Calu3 (cell line): ENCODE data around the gene GANC. TPM values are rescaled to one million over a fixed set of nuclear protein-coding genes. Genes with fewer than 3 reads are reported as not detected.

Experiments
- BruUV-seq: library from RNA; stranded (reverse); fragments of 400-500 nt; replicated peaks from 2 replicates; lab custom pipeline; 2021; lab: Mats Ljungman, UMichigan
- CTCF ChIA-PET: fragments of 300-600 bp; sonication (Branson Sonifier 250); formaldehyde crosslinking; loops from one replicate; lab custom pipeline; 2022; ENCODE audit warnings: antibody characterized with exemption; lab: Charles Lee
- DNase-seq: peaks from one replicate; pipeline ENCODE4 v3.0.0; 2022
- H3K27ac Mint-ChIP-seq: one replicate; pipeline ENCODE4 v1.8.0; 2022; ENCODE audit warnings: mixed read lengths; ENCODE audit not compliant: unreplicated experiment
- H3K27me3 Mint-ChIP-seq: one replicate; pipeline ENCODE4 v1.8.0; 2022; ENCODE audit warnings: mixed read lengths; ENCODE audit not compliant: unreplicated experiment
- H3K36me3 Mint-ChIP-seq: one replicate; pipeline ENCODE4 v1.8.0; 2022; ENCODE audit warnings: mild to moderate bottlenecking, moderate library complexity, mixed read lengths; ENCODE audit not compliant: insufficient read depth, unreplicated experiment
- H3K4me1 Mint-ChIP-seq: one replicate; pipeline ENCODE4 v1.8.0; 2022; ENCODE audit warnings: mild to moderate bottlenecking, low read depth, mixed read lengths; ENCODE audit not compliant: unreplicated experiment
- H3K4me3 Mint-ChIP-seq: one replicate; pipeline ENCODE4 v1.8.0; 2022; ENCODE audit warnings: mild to moderate bottlenecking, low read depth, moderate library complexity, mixed read lengths; ENCODE audit not compliant: unreplicated experiment
- H3K9me3 Mint-ChIP-seq: one replicate; pipeline ENCODE4 v1.8.0; 2022; ENCODE audit warnings: low read depth, mixed read lengths; ENCODE audit not compliant: unreplicated experiment
- intact Hi-C: fragments of 100-400 bp; cut with micrococcal nuclease; formaldehyde crosslinking; loops from one replicate; pipeline ENCODE4 v1.10.0; 2022; ENCODE audit not compliant: unreplicated experiment
- total RNA-seq: library from RNA; stranded (reverse); gene quantifications from 2 replicates; pipeline ENCODE4 v1.2.3, GENCODE V29; 2022
- TF ChIP-seq, protein P1 (sequence below): fragments of 200-600 bp; IDR thresholded peaks from one replicate; pipeline ENCODE4 v1.8.0; 2022; ENCODE audit warnings: antibody characterized with exemption; ENCODE audit not compliant: unreplicated experiment

GANC gene
- total RNA-seq, 1 experiment from 2014 or later, result 10.8 TPM

DNA sequence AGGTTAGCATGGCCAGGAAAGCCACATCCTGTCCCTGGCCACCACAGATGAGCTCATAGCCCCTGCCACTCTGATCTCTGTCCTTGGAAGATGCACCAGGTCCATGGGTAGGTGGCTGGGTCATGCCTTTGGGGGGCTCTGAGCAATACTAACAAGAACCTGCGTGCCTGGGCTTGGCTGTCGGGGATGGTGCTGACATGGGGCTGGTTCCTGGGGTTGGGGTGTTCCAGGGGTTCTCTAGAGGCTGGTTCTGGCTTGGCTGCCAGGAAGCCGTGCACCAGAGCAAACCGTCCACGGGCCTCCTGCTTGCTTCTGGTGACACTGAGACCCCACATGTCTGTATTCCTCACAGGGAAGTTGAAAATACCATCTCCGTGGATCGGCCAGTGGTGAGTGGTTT is 130.4 kb downstream of the GANC start:
- intact Hi-C loops, result no loop called here
- H3K27me3 Mint-ChIP-seq, result no peaks in the 10 kb centered on the region
- no peaks in the 10 kb centered on the region for H3K9me3 Mint-ChIP-seq
- no TSS peak for BruUV-seq
- TF ChIP-seq, protein P1, sequence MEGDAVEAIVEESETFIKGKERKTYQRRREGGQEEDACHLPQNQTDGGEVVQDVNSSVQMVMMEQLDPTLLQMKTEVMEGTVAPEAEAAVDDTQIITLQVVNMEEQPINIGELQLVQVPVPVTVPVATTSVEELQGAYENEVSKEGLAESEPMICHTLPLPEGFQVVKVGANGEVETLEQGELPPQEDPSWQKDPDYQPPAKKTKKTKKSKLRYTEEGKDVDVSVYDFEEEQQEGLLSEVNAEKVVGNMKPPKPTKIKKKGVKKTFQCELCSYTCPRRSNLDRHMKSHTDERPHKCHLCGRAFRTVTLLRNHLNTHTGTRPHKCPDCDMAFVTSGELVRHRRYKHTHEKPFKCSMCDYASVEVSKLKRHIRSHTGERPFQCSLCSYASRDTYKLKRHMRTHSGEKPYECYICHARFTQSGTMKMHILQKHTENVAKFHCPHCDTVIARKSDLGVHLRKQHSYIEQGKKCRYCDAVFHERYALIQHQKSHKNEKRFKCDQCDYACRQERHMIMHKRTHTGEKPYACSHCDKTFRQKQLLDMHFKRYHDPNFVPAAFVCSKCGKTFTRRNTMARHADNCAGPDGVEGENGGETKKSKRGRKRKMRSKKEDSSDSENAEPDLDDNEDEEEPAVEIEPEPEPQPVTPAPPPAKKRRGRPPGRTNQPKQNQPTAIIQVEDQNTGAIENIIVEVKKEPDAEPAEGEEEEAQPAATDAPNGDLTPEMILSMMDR, result no peak
- CTCF ChIA-PET, result no interaction called here
- H3K36me3 Mint-ChIP-seq, result peaks cover 5% of the 10 kb centered on the region
- no peak overlapping the region for H3K4me3 Mint-ChIP-seq
- no peak for DNase-seq
- no peaks in the 10 kb centered on the region for H3K4me1 Mint-ChIP-seq
- no peak overlapping the region for H3K27ac Mint-ChIP-seq

DNA sequence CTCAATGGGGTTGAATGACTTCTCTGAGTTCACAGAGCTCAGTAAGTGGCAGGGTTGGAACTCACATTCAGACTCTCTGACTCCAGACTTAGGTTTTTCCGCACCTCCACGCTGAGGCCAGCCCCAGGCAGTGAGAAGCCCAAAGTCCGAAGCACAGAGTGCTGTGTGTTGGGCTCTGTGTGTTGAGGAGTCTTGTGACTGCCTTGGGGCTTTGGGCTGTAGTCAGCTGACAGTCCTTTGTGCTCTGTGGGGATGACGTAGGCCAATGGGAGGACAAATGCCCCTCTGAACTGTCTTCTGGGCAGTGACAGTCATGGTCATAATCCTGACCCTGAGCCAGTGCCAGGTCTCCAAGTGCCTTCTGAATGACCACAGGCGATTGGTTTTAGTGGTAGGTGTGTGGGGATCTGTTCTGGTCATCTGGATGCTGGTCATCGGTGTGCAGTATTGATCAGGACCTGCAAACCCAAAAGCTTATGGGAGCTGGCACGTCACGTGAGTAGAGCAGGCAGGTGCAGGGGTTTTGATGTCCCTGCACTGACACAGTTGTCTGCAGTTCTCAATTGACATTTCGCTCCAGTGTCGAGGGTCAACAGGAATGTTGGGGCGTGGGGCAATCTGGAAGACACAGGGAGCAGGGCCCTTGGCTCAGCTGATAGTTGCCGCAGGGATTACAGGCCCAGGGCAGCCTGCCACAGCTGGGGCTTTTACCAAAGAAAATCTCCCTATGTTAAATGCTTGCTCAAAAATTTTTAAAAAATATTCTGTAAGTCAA is 131.6 kb downstream of the GANC start:
- no peak overlapping the region for H3K27ac Mint-ChIP-seq
- no peaks in the 10 kb centered on the region for H3K9me3 Mint-ChIP-seq
- no peaks in the 10 kb centered on the region for H3K27me3 Mint-ChIP-seq
- intact Hi-C loops, result no loop called here
- TF ChIP-seq, protein P1, result no peak
- peaks cover 5% of the 10 kb centered on the region for H3K36me3 Mint-ChIP-seq
- H3K4me1 Mint-ChIP-seq, result no peaks in the 10 kb centered on the region
- no peak for DNase-seq
- BruUV-seq, result no TSS peak
- CTCF ChIA-PET, result no interaction called here
- no peak overlapping the region for H3K4me3 Mint-ChIP-seq

DNA sequence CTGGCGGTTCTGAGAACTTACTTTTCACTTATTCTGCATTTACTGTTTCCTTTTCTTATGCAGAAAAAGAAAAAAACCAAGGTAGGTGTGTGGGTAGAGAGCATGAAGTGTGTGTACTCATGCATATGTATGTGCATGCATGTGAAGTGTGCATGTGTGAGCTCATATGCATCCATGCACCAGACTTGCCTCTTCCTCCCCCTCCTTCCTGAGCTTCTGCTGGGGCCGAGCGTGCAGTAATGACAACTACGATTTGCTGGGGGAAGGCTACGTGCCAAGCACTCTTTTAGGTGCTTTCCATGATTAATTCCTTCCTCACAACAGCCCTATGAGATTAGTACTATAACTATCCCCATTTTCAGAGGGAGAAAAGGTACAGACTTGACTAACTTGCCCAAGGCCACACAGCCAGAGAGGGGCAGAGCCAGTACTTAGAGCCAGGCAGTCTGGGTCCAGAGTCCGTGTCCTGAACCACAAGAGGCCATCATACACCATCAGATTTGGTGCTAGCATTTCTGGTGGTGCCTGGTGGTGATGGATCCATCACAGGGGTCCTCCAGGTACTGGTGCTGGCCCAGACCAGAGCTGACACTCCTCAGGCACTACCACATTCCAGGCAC is 133.0 kb downstream of the GANC start:
- peaks cover 3% of the 10 kb centered on the region for H3K36me3 Mint-ChIP-seq
- no peak overlapping the region for H3K4me3 Mint-ChIP-seq
- H3K9me3 Mint-ChIP-seq, result no peaks in the 10 kb centered on the region
- no peaks in the 10 kb centered on the region for H3K27me3 Mint-ChIP-seq
- CTCF ChIA-PET, result no interaction called here
- DNase-seq, result no peak
- intact Hi-C loops, result no loop called here
- H3K27ac Mint-ChIP-seq, result no peak overlapping the region
- H3K4me1 Mint-ChIP-seq, result no peaks in the 10 kb centered on the region
- no TSS peak for BruUV-seq
- TF ChIP-seq, protein P1, result no peak

Other genes with a start within 250 kb of the GANC start
- not detected in 2 replicates for gene PLA2G4D, start 178.6 kb upstream of the GANC start, total RNA-seq
- gene PLA2G4F, start 116.6 kb upstream of the GANC start, total RNA-seq, result 0.87 and 2.0 TPM in 2 replicates
- gene VPS39, start 64.9 kb upstream of the GANC start, total RNA-seq, result 32.5 and 34.6 TPM in 2 replicates
- gene TMEM87A, start 232 bp downstream of the GANC start, total RNA-seq, result 30.1 and 31.2 TPM in 2 replicates
- gene CAPN3, start 86.3 kb downstream of the GANC start, total RNA-seq, result 2.1 and 2.3 TPM in 2 replicates
- gene ZNF106, start 217.9 kb downstream of the GANC start, total RNA-seq, result 26.4 and 34.7 TPM in 2 replicates
- gene SNAP23, start 222.4 kb downstream of the GANC start, total RNA-seq, result 53.7 and 54.8 TPM in 2 replicates